ENCODE measurements around the gene EPS8.
A peak's percentile ranks its signal among the peaks of the same experiment; 100 is the strongest.
"Not testable (repeated sequence)": the region's sequence is repeated elsewhere in the genome, so short reads cannot be mapped to it uniquely, and the experiment has no call there.

The EPS8 gene

DNA sequence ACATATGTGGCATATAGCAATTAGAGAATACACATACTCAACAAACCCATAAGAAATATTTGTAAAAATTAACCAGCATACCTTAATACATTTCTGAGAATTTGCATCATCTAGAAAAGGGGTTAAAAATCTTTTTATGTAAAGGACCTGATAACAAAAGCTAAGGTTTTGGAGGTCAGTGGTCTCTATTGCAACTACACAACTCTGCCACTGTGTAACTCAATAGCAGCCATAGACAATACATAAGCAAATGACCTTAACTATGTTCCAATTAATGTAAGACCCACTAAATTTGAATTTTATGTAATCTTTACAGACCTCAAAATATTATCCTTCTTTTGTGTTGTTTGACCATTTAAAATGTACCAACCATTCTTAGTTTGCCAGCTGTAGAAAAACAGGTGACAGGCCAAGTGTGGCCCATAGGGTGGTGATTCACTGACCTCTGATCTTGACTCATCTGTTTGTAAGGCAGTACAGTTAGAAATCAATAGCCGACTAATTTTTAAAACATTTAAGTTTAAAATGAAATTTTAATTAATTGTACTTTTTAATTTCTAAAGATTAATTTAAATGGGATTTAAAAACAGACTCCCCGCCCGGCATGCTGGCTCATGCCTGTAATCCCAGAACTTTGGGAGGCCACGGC is 7.4 kb upstream of the EPS8 start:
- no peak for DNase-seq

DNA sequence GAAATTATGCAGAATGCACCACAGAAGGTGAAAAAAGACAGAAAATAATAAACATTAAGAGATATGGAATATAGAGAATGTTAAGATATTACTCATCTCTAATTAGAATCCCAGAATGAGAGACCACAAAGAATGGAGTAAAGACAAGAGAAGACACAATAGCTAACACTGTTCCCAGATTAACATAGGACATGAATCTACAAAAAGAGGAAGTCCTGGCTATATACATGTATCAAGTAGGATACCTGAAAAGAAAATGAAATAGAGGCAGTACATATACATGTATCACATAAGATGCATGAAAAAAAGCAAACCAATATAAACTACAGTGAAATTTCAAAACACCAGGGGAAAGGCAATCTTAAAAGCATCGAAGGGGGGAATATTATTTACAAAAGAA is 5.6 kb upstream of the EPS8 start:
- DNase-seq, result no peak

DNA sequence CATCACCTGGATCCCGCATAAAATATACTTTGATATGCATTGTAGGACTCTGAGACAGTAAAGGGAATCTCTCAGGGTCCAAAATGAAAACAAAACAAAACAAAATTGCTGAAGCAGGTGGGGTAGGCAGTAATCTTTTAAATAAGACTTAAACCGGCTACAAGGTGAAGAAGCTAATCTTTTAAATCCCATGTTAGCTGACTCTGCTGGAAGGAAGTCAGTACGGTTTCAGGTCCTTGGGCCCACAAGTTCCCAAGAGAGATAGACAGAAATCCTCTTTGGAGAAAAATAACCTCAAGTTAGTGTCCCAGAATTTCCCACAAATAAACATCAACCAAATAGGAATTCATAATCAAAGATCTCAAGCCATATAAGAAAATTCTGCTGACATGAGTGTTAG is 5.0 kb upstream of the EPS8 start:
- DNase-seq, result no peak

DNA sequence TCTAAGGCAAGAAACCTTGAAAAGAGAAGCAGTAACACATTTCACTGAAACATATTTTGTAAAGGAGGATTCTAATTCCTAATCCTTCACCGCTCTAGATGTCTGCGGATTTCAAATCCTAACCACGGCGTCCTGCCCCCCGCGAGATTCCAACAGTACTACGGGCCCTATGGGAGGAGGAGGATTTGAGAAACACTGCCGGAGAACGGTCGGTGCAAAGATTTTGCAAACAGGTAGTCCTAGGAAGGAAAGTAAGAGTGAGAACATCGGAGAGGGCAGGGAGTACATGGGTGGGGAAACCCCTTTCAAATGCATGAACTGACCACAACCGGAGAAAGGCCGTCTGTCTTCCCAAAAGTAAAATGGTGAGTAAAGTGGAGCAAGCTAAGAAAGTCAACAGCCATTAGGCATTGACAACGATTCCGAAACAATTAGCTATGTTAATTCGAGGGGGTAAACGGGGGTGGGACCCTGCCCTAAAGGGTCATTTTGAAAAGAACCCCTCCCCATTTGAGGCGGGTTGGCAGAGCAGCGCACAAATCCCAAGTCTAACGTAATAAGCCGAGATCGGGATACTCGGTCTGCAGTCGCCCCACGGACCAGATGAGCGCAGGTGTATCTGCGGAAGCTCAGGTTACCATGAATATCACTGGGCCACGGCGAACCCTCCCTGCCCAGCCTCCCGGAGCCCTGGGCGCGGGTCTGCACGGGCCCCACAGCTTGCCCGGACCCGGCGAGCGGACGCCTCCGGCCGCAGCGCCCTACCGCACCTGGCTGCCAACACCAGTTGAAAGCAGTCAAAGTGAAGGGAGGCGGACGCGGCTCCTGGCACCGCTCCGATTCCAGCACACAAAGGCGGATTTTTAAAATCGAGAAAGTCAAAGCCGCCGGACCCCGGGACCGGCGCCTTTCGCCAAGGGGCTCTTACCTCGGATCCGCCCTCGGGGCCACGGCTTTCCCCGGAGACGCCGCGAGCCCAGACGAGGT is 662 bp downstream of the EPS8 start:
- peak; percentile 52 for DNase-seq

DNA sequence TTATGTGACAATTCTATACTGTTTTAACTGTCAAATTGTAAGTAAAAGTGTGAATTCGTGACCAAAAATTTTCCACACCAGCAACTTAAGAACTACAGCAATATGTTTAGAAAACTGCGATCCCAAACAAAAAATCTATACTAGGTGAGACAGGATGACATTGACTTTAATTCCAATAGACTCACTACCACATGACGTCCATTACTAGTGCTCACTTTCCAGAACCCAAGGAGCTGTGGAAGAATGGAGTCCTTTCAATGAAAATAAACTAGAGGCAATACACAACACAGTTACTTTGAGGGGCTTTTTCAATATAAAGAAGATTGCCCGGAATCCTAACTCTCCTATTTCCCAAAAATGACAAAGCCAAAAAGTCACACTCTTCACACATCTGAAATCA is 1.4 kb downstream of the EPS8 start:
- no peak for DNase-seq

DNA sequence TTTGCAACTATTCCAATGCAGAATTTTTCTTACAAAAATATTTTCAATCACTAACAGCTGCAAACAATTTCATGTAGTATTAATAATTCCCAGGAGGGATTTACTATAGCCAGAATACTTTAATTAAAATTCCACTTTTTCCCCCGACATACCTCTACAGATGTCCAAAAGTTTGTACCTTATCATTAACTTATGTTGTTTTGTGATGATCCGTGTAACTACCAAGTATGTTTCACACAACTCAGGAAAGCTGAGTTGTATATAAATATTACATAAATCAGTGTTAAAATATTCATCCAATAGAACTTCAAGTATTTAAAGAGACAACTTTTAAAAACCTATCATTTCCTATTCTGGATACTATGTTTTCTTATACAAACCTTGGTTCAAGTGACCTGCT is 2.4 kb downstream of the EPS8 start:
- no peak for DNase-seq

DNA sequence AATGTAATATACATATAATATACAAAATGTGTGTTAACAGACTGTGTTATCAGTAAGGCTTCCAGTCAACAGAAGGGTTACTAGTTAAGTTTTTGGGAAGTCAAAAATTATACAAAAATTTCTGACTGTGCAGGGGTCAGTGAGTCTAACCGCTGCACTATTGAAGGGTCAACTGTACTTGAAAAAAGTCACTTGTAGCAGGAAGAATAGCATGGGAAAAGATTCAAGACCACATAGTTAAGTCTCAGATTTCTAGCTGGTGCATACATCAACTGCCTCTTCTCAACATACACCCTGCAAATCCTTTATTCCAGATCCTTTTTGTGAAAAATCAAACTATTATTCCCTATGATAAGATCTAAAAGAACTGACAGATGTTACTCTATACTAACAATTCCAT is 5.9 kb downstream of the EPS8 start:
- DNase-seq, result no peak

DNA sequence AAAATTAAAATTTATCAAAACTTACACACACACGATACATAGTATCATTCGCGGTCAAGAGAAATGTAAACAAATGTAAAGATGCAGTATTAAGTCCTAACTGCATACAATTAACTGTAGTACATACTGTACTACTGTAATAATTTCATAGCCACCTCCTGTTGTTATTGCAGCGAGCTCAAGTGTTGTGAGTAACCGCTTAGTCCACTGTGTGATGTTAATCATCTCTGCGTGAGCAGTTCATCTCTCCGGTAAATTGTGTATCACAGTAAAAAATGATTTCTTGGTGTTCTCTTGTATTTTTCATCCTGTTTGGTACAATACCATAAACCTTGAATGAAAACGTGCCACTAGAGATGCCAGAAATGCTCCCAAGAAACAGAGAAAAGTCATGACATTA is 6.5 kb downstream of the EPS8 start:
- DNase-seq, result no peak

DNA sequence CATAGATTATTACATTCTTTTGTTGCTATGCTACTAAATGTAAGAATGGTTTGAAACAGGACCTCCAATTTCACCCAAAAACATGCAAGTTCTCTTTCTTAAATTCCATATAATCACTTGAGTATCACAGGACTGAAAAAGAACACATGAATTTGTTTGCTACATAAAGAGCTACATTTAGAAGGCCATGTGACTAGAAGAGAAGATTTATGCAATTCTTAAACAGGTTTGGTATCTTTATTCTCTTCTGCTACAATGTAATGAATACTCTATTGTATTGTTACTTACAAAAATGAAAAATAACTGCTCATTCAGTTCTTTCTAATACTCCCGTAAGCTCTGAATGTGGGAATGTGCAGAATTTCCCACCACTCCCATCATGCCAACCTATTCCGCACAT is 9.3 kb downstream of the EPS8 start:
- DNase-seq, result no peak

DNA sequence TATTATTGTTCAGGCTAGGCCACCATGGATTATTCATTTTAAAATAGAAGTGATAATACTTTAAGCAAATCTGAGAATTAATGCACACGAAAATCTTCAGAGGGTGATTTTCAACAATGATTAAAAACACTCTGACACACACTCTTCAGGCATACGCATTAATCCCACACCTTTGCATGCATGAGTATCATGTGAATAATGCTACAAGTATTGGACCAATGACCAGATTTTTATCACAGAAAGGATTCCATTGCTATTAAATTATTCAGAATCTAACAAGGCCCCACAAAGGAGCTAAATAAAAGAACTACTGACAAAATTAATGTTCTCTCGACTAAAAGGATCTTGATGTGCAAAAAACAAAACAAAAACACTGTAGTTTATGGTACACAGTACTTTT is 11.1 kb downstream of the EPS8 start:
- DNase-seq, result no peak

DNA sequence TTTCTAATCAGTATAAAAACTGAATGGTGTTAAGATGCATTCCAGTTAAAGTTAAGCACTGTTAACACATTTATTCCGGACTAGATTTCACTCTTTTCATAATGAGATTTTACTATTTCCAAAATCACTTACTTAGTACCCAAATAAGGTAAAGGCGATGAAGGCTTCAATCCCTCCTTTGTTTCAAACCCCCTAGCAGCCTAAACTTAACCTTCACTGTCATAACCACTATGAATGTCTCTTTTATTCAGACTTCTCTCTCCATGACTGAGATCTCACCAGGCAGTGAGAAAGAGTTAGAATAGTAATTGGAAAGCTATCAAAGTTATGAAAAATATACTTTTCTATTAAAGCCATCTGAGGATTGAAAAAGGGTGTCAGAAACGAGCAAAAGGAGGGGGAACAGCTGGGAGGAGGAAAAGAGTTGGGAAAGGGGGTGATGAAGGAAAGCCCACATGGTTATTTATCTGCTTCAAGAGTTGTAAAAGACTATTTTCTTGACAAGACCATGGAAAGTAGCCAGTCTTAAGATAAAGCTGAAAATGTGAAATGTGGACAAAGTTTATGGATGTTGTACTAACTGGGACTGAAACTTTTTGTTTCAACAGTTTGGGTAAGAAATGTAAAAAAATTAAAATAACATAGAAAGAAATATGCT is 11.7 kb downstream of the EPS8 start:
- no peak for DNase-seq

DNA sequence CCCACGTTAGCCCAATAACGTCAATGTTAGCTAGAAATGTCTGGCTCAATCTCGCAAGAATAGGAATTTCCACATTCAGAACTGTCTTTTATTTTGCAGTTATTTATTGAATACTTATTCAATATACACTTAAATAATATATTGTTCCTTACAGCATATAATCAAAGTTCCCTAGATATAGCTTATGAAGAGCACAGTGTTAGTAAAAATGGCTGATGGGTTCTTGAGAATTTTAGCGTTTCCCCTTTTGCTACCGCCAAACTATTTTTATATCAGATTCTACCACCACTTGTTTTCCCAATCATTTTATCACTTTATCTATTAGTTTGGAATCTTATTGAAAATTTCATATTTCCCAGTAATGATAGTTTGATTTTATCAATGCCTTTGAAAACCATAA is 12.7 kb downstream of the EPS8 start:
- no peak for DNase-seq

DNA sequence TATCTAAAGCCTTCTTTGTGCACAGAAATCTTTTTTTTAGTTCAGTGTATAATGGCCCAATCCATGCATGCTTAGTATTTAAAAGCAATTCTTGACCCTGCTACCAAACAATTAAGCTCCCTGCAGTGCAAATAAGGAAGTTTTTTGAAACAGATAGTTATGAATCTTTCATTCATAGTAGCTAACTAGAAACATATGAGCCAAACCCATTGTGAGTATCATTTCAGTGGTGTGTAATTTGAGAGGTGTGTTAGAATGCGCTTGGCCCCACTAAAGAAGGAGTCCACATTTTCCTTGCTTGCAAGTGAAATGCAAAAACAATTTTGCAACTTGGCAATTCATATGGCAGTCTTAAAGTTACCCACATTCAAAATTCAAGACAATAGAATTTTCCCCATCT is 14.4 kb downstream of the EPS8 start:
- no peak for DNase-seq

DNA sequence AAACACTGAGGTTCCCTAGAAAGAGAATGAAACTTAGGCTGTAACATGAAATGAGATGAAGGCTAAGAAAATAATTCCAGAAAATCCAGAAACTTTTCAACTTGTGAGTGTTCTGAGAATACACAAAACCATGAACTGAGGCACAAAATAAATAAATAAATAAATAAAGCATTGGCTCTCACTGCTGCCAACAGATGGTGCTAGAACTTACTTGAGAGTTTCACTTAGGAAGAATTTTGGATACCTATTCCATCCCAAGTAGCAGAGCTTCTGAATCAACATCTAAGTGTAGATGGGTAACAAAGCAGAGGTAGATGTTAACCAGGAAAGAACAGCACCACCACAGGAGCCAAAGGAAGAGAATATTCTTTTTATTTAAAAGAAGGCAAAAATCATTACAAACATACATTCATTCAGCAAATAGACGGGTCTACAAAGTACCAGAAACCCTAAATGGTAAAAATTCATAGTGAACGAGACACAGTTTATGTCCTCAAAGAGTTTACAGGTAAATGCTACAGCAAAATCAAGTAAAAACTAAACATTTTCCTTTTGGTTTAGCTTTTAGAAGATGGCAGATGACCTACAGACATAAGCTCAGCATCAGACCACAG is 16.7 kb downstream of the EPS8 start:
- no peak for DNase-seq

DNA sequence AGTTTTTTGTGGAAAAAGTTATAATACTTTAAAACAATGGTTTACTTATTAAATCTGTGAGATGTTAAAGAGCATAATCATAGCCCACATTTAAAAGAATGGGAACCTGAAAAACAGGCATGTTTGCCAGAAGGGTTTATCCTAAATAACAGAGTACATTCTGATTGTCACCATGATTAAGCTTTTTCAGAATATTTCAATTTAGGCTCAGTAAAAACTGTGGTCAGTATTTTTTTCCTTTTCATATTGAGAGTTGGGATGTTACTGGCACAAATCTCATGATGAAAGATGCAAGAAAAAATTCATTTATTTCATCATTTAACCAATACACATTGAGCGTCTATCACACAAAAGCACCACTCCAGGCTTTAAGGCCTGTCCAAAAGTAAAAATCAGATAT is 18.6 kb downstream of the EPS8 start:
- DNase-seq, result no peak

DNA sequence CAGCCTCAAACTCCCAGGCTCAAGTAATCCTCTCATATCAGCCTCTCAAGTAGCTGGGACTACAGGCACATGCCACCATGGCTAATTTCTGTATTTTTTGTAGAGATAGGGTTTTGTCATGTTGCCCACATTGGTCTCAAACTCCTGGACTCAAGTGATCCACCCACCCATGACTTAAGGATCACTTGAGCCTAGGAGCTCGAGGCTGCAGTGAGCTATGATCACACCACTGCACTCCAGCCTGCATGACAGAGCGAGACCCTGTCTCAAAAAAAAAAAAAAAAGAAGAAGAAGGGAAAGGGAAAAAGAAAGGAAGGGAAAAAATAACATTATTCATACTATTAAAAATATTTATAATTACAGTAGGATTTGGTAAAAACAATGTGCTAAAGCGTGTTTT is 19.2 kb downstream of the EPS8 start:
- DNase-seq, result no peak

DNA sequence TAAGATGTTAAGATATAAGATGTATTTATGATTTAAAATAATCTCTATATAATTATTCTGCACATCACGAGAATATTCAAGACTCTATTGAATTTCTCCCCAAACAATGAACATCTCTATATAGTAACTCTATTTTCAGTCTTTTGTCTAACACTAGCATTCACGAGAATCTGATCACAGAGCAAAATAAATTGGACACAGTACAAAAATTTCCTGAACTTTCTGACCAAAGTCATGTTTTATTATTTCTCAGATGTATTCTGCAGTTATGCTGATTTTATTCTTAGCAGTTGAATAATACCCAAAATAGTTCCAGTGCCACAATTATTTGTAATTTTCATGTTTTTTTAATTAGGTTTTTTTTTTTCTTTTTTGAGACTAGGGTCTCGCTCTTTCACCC is 19.6 kb downstream of the EPS8 start:
- DNase-seq, result no peak

DNA sequence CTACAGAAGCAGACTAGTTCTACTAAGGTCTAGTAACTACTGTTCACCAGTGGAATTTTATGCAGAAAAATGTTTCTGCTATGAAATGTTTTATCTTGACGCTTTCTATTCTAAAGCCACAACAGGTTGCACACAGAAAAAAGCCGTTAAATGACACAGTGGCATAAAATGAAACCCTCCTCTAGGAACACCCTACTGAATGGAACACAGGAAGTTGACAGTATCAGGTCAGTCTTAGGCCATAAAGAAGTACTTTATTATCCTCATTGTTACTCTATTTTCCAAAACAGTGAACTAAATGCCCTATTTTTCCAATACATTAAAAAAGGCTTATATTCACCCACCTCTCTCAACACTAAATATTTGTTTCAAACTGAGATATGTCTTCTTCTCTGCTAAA is 21.9 kb downstream of the EPS8 start:
- DNase-seq, result no peak

DNA sequence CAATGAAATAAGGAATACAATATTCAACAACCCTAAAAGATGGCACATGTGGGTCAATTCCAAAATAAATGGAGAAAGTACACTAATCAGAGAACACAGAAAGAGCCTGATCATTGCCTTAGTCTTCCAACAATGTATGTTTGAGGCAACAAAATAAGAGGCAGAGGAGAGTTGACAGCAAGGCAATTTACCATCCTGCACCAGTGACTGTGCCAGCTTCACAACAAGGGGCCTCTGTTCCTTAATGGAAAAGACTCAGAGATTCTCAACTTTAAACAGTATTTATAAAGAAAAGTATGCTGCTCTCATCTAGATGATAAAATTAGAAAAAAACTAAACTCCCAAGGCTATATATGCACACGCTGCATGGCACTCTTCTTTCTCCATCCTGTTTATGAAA is 25.9 kb downstream of the EPS8 start:
- DNase-seq, result no peak

DNA sequence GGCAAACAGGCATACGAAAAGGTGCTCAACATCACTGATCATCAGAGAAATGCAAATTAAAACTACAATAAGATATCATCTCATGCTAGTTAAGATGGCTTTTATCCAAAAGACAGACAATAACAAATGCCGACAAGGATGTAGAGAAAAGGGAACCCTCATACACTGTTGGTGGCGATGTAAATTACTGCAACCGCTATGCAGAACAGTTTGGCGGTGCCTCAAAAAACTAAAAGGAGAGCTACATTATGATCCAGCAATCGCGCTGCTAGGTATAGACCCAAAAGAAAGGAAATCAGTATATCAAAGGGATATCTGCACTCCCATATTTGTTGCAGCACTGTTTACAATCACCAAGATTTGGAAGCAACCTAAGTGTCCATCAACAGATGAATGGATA is 27.0 kb downstream of the EPS8 start:
- DNase-seq, result not testable (repeated sequence)

DNA sequence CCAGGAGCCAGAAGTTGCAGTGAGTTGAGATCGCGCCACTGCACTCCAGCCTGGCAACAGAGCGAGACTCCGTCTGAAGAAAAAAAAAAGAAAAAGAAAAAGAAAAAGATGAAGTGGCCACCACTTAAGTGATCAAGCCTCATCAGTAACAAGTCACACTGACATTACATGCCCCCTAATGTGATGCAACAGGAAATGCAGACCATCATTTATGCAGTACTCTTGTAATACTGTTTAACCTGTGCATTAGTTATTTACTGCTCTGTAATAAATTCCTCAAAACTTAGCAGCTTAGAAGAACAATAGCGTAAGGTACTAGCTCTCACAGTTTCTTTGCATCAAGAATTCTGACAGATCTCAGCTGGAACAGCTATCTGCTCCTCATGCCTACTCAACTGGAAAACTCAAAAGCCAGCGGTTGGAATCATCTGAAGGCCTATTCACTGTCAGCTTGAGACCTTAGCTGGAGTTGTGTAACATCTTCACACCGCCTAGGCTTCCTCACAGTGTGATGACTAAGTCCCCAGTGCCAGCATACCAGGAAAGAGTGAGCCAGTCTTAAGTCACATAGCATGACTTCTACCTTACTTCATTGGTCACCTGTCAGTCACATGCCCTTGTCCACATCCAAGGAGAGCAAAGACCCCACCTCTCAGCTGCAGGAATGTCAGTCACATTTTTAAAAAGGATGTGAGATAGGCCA is 31.5 kb downstream of the EPS8 start:
- DNase-seq, result no peak

DNA sequence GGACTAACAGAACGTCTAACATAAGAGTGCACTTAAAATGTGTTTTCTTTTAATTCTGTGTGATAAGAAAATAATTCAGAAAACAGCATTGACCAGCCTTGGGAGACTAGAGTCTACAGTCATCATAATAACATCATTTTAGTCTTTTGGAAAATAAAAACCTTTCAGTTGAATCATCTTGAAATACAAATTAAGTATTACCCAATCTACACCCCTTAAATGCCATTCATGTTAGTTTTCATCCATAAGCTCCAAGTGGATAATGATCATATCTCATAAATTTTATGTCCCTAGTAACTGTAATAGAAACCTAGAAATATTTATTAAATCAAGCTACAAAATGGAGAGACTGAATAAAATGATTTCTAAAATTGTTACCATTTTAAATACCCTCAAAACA is 32.4 kb downstream of the EPS8 start:
- DNase-seq, result no peak

DNA sequence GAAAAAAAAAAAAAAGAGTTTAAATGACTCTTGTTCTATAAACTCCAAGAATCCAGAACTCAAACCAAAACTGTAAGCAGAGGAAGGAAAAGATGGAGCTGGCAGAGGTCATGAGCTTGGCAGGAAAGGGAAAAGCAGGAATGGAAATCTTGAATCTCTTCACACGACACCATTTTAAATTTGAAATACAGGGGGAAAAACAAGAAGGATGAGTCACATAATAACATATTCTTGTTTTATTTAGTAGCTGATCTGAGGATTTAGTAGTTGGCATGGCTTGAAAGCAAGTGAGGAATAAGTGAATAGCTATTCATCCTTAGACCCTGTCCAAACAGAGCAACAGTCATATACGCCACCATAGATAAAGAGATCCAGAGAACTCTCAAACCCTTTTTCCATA is 35.0 kb downstream of the EPS8 start:
- no peak for DNase-seq
